GM12878 (cell line): ENCODE results near the gene LCN12. TPM values are rescaled to one million over a fixed set of nuclear protein-coding genes. Genes with fewer than 3 reads are reported as not detected.

Experiments
- ATAC-seq: fragments of 200-7000 bp; cut with Tn5 transposase; 3 replicates; pipeline ENCODE4 v1.9.1; 2020; ENCODE audit warnings: mild to moderate bottlenecking, moderate library complexity
- BruUV-seq: library from RNA; stranded (reverse); fragments of 400-500 nt; replicated peaks from 2 replicates; lab custom pipeline; 2021; lab: Mats Ljungman, UMichigan
- CTCF ChIA-PET: fragments of 300-600 bp; sonication (Branson Sonifier 250); formaldehyde crosslinking; extraction: SDS; loops from one replicate; lab custom pipeline; 2021; ENCODE audit warnings: inconsistent platforms; lab: Yijun Ruan, JAX
- POLR2A ChIA-PET: fragments of 350-600 bp; formaldehyde crosslinking; extraction: SDS; loops from one replicate; lab custom pipeline; 2021; ENCODE audit warnings: inconsistent platforms; lab: Charles Lee
- RAD21 ChIA-PET: fragments of 300-600 bp; sonication (Branson Sonifier 250); formaldehyde crosslinking; loops from one replicate; lab custom pipeline; 2023; ENCODE audit warnings: antibody characterized with exemption; ENCODE audit not compliant: unreplicated experiment; lab: Charles Lee
- SMC1A ChIA-PET: fragments of 300-600 bp; sonication (Branson Sonifier 250); formaldehyde crosslinking; loops from one replicate; lab custom pipeline; 2023; ENCODE audit not compliant: unreplicated experiment, uncharacterized antibody; lab: Charles Lee
- DNase-seq: peaks from one replicate; pipeline ENCODE4 v3.0.0-alpha.2; 2011; ENCODE audit warnings: low read depth, low spot score
- FAIRE-seq: peaks from 3 replicates; lab custom pipeline; 2011; peaks lifted over from hg19 to GRCh38; lab: Jason Lieb, UNC
- H2AFZ ChIP-seq: 2 replicates; pipeline ENCODE4 v1.6.0; 2011; ENCODE audit warnings: low read depth, low read length, control low read depth; ENCODE audit not compliant: control insufficient read depth
- H3K27ac ChIP-seq: 2 replicates; pipeline ENCODE4 v1.5.1; 2011; ENCODE audit warnings: control low read depth; ENCODE audit not compliant: control insufficient read depth, insufficient read depth
- H3K27me3 ChIP-seq, 2 experiments: replicated peaks in 1 of 2; 2 replicates each; pipeline versions ENCODE4 v1.6.0 to v1.6.1; 2011; ENCODE audit warnings: low read length in 1 of 2; ENCODE audit not compliant: control insufficient read depth in 2 of 2, insufficient read depth in 2 of 2
- H3K36me3 ChIP-seq, 2 experiments: 2 replicates each; pipeline ENCODE4 v1.5.1; 2011; ENCODE audit warnings: low read length in 1 of 2; ENCODE audit not compliant: control insufficient read depth in 2 of 2, insufficient read depth in 2 of 2
- H3K4me1 ChIP-seq: 2 replicates; pipeline ENCODE4 v1.6.1; 2011; ENCODE audit warnings: mild to moderate bottlenecking, low read length, moderate library complexity, mixed read lengths; ENCODE audit not compliant: control insufficient read depth, insufficient read depth
- H3K4me2 ChIP-seq: 2 replicates; pipeline ENCODE4 v1.6.0; 2011; ENCODE audit warnings: control low read depth; ENCODE audit not compliant: control insufficient read depth, insufficient read depth
- H3K4me3 ChIP-seq: fragments of 200-600 bp; sonication (generic); 2 replicates; pipeline ENCODE4 v1.5.1; 2016
- H3K79me2 ChIP-seq: 2 replicates; pipeline ENCODE4 v1.6.0; 2011; ENCODE audit warnings: low read length; ENCODE audit not compliant: control insufficient read depth, insufficient read depth
- H3K9ac ChIP-seq: 2 replicates; pipeline ENCODE4 v1.8.0; 2011; ENCODE audit warnings: low read length, control low read depth, mixed read lengths; ENCODE audit not compliant: control insufficient read depth, insufficient read depth
- H3K9me3 ChIP-seq: replicated peaks from 3 replicates; pipeline ENCODE4 v1.5.1; 2011; ENCODE audit warnings: mild to moderate bottlenecking, low read length; ENCODE audit not compliant: control insufficient read depth, insufficient read depth
- H4K20me1 ChIP-seq: 2 replicates; pipeline ENCODE4 v1.6.0; 2011; ENCODE audit not compliant: control insufficient read depth, insufficient read depth
- WGBS: methylation state at CpG from one replicate; pipeline ENCODE4 v1.1.6; 2016; ENCODE audit warnings: low lambda C conversion rate; ENCODE audit not compliant: insufficient replicate concordance, insufficient coverage; ENCODE audit errors: missing lambda C conversion rate; 5-methylcytosine and 5-hydroxymethylcytosine counted together
- in situ Hi-C: fragments of 300-500 bp; cut with MboI; formaldehyde crosslinking; loops from 9 replicates; pipeline ENCODE4 v1.14.3; 2018; ENCODE audit warnings: mixed read lengths
- intact Hi-C: fragments of 100-400 bp; cut with micrococcal nuclease; formaldehyde crosslinking; loops from one replicate; pipeline ENCODE4 v1.14.2; 2022; ENCODE audit not compliant: unreplicated experiment
- polyA plus RNA-seq, 11 experiments: library from polyadenylated mRNA; depleted of rRNA in 4 of 11; unstranded in 6 of 11; stranded (reverse) in 5 of 11; fragments of >200 nt; fragmentation: Nextera tagmentation in 4 of 11; fragmentation: Illumina TruSeq in 1 of 11; extraction: Ambion mirVana in 4 of 11; extraction: Trizol in 1 of 11; gene quantifications; 1 replicate in 1 of 11; 2 replicates in 10 of 11; pipeline versions ENCODE4 v1.2.1 to v1.2.3, GENCODE V29; 2011 to 2016; ENCODE audit warnings: inconsistent platforms in 2 of 11, missing spikeins in 2 of 11, low read depth in 1 of 11
- total RNA-seq, 4 experiments: library from RNA; depleted of rRNA in 3 of 4; stranded (reverse); fragments of >200 nt in 3 of 4; fragmentation: Illumina TruSeq in 1 of 4; extraction: Trizol in 1 of 4; gene quantifications; 2 replicates each; pipeline versions ENCODE4 v1.2.1 to v1.2.3, GENCODE V29; 2013 to 2021
- TF ChIP-seq, protein P1 (sequence below): fragments of 450-650 bp; formaldehyde crosslinking; IDR thresholded peaks from 2 replicates; pipeline ENCODE4 v1.5.0; 2022; ENCODE audit warnings: mild to moderate bottlenecking, missing genetic modification characterization
- TF ChIP-seq, protein P2 (sequence below): IDR thresholded peaks from 2 replicates; pipeline ENCODE4 v1.6.1; 2011; ENCODE audit warnings: low read depth, mild to moderate bottlenecking, low read length, moderate library complexity, borderline replicate concordance; ENCODE audit errors: extremely low read depth

Gene LCN12
- total and polyA plus RNA-seq, 10 of the 15 experiments (the other 5 are each of a cell fraction or from before 2014, with no cell fraction given), result 0.06 to 0.64 (median 0.40) TPM; not detected in 3

DNA sequence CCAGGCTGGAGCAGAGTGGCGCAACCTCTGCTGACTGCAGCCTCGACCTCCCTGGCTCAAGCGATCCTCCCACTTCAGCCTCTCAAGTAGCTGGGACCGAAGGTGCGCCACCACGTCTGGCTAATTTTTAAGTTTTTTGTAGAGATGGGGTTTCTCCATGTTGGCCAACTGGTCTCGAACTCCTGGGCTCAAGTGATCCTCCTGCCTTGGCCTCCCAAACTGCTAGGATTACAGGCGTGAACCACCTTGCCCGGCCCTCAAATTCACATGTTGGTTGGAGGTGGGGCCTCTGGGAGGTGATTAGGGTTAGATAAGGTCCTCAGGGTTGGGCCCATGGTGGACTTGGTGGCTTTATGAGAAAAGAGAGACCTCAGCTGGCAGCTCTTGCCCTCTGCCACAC is 10.1 kb downstream of the LCN12 start:
- H4K20me1 ChIP-seq, result no peaks in the 10 kb centered on the region; the same call in 1 of the 2 replicates
- no peak overlapping the region for H3K4me2 ChIP-seq
- TF ChIP-seq, protein P1, sequence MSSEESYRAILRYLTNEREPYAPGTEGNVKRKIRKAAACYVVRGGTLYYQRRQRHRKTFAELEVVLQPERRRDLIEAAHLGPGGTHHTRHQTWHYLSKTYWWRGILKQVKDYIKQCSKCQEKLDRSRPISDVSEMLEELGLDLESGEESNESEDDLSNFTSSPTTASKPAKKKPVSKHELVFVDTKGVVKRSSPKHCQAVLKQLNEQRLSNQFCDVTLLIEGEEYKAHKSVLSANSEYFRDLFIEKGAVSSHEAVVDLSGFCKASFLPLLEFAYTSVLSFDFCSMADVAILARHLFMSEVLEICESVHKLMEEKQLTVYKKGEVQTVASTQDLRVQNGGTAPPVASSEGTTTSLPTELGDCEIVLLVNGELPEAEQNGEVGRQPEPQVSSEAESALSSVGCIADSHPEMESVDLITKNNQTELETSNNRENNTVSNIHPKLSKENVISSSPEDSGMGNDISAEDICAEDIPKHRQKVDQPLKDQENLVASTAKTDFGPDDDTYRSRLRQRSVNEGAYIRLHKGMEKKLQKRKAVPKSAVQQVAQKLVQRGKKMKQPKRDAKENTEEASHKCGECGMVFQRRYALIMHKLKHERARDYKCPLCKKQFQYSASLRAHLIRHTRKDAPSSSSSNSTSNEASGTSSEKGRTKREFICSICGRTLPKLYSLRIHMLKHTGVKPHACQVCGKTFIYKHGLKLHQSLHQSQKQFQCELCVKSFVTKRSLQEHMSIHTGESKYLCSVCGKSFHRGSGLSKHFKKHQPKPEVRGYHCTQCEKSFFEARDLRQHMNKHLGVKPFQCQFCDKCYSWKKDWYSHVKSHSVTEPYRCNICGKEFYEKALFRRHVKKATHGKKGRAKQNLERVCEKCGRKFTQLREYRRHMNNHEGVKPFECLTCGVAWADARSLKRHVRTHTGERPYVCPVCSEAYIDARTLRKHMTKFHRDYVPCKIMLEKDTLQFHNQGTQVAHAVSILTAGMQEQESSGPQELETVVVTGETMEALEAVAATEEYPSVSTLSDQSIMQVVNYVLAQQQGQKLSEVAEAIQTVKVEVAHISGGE (CRISPR knock-in tag), result no peak
- ATAC-seq, result no peak
- no peak overlapping the region for H2AFZ ChIP-seq
- in situ Hi-C loops, result no loop called here
- SMC1A ChIA-PET, result no interaction called here
- intact Hi-C loops, result no loop called here
- FAIRE-seq, result no peak
- H3K27me3 ChIP-seq, result no peaks in the 10 kb centered on the region
- BruUV-seq, result no TSS peak
- CTCF ChIA-PET, result interaction anchor here (1.4 kb wide), 1 partner anchor 17 kb away, joined by 3 read pairs; the partner anchor contains the start of genes C8G and FBXW5
- DNase-seq, result no peak
- no peak overlapping the region for H3K9ac ChIP-seq
- H3K27ac ChIP-seq, result no peak overlapping the region
- RAD21 ChIA-PET, result no interaction called here
- no peaks in the 10 kb centered on the region for H3K9me3 ChIP-seq
- H3K36me3 ChIP-seq, result no peaks in the 10 kb centered on the region
- WGBS, result 50% methylated on average over 9 of the region's 9 CpGs
- POLR2A ChIA-PET, result no interaction called here
- H3K79me2 ChIP-seq, result no peaks in the 10 kb centered on the region
- H3K4me3 ChIP-seq, result no peak overlapping the region
- H3K4me1 ChIP-seq, result peaks cover 7% of the 10 kb centered on the region

DNA sequence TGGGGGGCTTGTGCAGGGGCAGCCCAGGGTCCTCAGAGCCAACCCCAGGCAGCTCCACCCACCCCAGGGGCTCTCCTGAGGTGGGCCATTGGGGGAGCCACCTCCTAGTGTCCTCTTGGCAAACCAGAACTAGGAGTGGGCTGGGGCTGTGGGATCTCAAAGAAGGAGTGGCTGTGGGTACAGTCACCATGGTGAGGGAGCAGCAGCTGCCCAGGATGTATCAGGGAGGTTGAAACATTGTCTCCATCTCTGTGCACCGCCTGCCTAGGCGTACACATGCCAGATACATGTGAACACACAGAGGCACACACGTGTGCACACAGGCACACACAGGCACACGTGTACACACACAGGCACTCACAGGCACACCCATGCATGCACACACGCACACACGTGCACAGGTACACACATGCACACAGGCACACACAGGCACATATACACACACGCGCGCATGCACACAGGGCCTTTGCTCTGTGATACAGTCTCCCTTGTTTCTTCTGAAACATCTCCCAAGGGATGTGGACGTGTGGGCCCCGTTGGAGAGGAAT is 10.7 kb downstream of the LCN12 start:
- BruUV-seq, result no TSS peak
- 43% methylated on average over 11 of the region's 11 CpGs for WGBS
- in situ Hi-C loops, result no loop called here
- Histone ChIP-seq H3K79me2 (no peaks in the 10 kb centered on the region), H4K20me1 (no peaks in the 10 kb centered on the region; the same call in 1 of the 2 replicates), H3K27ac (no peak overlapping the region), H3K4me2 (no peak overlapping the region), H3K9ac (no peak overlapping the region), H3K36me3 (no peaks in the 10 kb centered on the region), H3K9me3 (no peaks in the 10 kb centered on the region), H2AFZ (no peak overlapping the region), H3K27me3 (no peaks in the 10 kb centered on the region), H3K4me1 (peaks cover 7% of the 10 kb centered on the region), H3K4me3 (no peak overlapping the region)
- no peak for DNase-seq
- ChIA-PET POLR2A (no interaction called here), CTCF (interaction anchor here (1.4 kb wide), 1 partner anchor 18 kb away, joined by 3 read pairs; the partner anchor contains the start of genes C8G and FBXW5), SMC1A (no interaction called here), RAD21 (interaction anchor here (0.6 kb wide), 1 partner anchor 226 kb away, joined by 3 read pairs; no protein-coding TSS in a partner anchor)
- TF ChIP-seq, protein P2, sequence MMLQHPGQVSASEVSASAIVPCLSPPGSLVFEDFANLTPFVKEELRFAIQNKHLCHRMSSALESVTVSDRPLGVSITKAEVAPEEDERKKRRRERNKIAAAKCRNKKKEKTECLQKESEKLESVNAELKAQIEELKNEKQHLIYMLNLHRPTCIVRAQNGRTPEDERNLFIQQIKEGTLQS, result no peak
- ATAC-seq, result peak; percentile 20; the same call in 1 of the 3 replicates
- intact Hi-C loops, result no loop called here
- FAIRE-seq, result no peak
